OCI-LY3 (cell line): Measurements from ENCODE around the gene PRRT4.

ENCODE experiments used
- H2AFZ ChIP-seq: fragments of 200-600, 300-600 bp; shearing (Covaris generic); 2 replicates; pipeline ENCODE4 v1.6.0; 2014; ENCODE audit warnings: antibody characterized with exemption, low read depth, low read length
- H3K27ac ChIP-seq: fragments of 200-600, 300-600 bp; sonication (generic); 2 replicates; pipeline ENCODE4 v1.5.1; 2014; ENCODE audit warnings: mild to moderate bottlenecking, low read length, moderate library complexity, mixed read lengths
- H3K27me3 ChIP-seq: fragments of 200-600, 300-600 bp; sonication (generic); 2 replicates; pipeline ENCODE4 v1.6.1; 2014; ENCODE audit warnings: low read depth, low read length, mixed read lengths
- H3K36me3 ChIP-seq: fragments of 200-600, 300-600 bp; sonication (generic); replicated peaks from 2 replicates; pipeline ENCODE3; 2014; ENCODE audit warnings: low read depth, low read length, mixed read lengths
- H3K4me1 ChIP-seq: fragments of 300-600, 200-600 bp; sonication (generic); 2 replicates; pipeline ENCODE4 v1.6.1; 2014; ENCODE audit warnings: low read length, mixed read lengths
- H3K4me2 ChIP-seq: fragments of 200-600, 300-600 bp; sonication (generic); 2 replicates; pipeline ENCODE4 v1.6.1; 2014; ENCODE audit warnings: low read length, mixed read lengths
- H3K4me3 ChIP-seq: fragments of 300-600, 200-600 bp; sonication (generic); 2 replicates; pipeline ENCODE4 v1.5.1; 2014; ENCODE audit warnings: antibody characterized with exemption, mild to moderate bottlenecking, low read length, moderate library complexity
- H3K79me2 ChIP-seq: fragments of 300-600, 200-600 bp; shearing (Covaris generic); 2 replicates; pipeline ENCODE4 v1.6.1; 2014; ENCODE audit warnings: mild to moderate bottlenecking, low read length, mixed read lengths
- H3K9ac ChIP-seq: fragments of 300-600, 200-600 bp; shearing (Covaris generic); 2 replicates; pipeline ENCODE4 v1.6.0; 2014; ENCODE audit warnings: mild to moderate bottlenecking, low read length, moderate library complexity
- H3K9me3 ChIP-seq: fragments of 200-600, 300-600 bp; shearing (Covaris generic); 2 replicates; pipeline ENCODE4 v1.6.1; 2014; ENCODE audit warnings: low read length, mixed read lengths; ENCODE audit not compliant: insufficient read depth
- H4K20me1 ChIP-seq: fragments of 200-600, 300-600 bp; sonication (generic); 2 replicates; pipeline ENCODE4 v1.6.1; 2016; ENCODE audit warnings: low read length, mixed read lengths; ENCODE audit not compliant: insufficient read depth
- CTCF ChIP-seq: fragments of 200-600, 300-600 bp; sonication (generic); IDR thresholded peaks from 2 replicates; pipeline ENCODE4 v1.5.1; 2014; ENCODE audit warnings: antibody characterized with exemption, low read length, low read depth
- EZH2phosphoT487 ChIP-seq: fragments of 200-600 bp; shearing (Covaris generic); IDR thresholded peaks from 2 replicates; pipeline ENCODE4 v1.6.1; 2018; ENCODE audit warnings: antibody characterized with exemption, mixed run types, low read depth

PRRT4 gene

GRCh38 chr7:128304212-128304611, 57.3 kb downstream of the PRRT4 start:
- Histone ChIP-seq H3K4me1 (no peaks in the 10 kb centered on the region), H2AFZ (no peak overlapping the region), H3K9ac (no peak overlapping the region), H3K79me2 (no peaks in the 10 kb centered on the region), H3K36me3 (peaks cover 44% of the 10 kb centered on the region), H3K4me2 (no peak overlapping the region), H4K20me1 (no peaks in the 10 kb centered on the region), H3K9me3 (no peaks in the 10 kb centered on the region), H3K27me3 (no peaks in the 10 kb centered on the region), H3K4me3 (no peak overlapping the region), H3K27ac (no peak overlapping the region)
- TF ChIP-seq CTCF (no peak), EZH2phosphoT487 (no peak)

- no peak overlapping the region for H3K9ac ChIP-seq
- no peak overlapping the region for H3K4me2 ChIP-seq
- no peak overlapping the region for H3K27ac ChIP-seq
- no peaks in the 10 kb centered on the region for H3K4me1 ChIP-seq
- H3K27me3 ChIP-seq = no peaks in the 10 kb centered on the region
- H3K9me3 ChIP-seq = no peaks in the 10 kb centered on the region
- H2AFZ ChIP-seq = no peak overlapping the region
- H3K36me3 ChIP-seq = peaks cover 41% of the 10 kb centered on the region
- H3K79me2 ChIP-seq = no peaks in the 10 kb centered on the region
- no peak overlapping the region for H3K4me3 ChIP-seq
- TF ChIP-seq CTCF (no peak), EZH2phosphoT487 (no peak)
- no peaks in the 10 kb centered on the region for H4K20me1 ChIP-seq
Observed at GRCh38 chr7:128303643-128304042, 57.8 kb downstream of the PRRT4 start.

GRCh38 chr7:128303133-128303532, 58.4 kb downstream of the PRRT4 start:
- Histone ChIP-seq H3K9me3 (no peaks in the 10 kb centered on the region), H3K27ac (no peak overlapping the region), H3K79me2 (no peaks in the 10 kb centered on the region), H3K9ac (no peak overlapping the region), H4K20me1 (no peaks in the 10 kb centered on the region), H3K4me2 (no peak overlapping the region), H2AFZ (no peak overlapping the region), H3K4me3 (no peak overlapping the region), H3K36me3 (peaks cover 40% of the 10 kb centered on the region), H3K4me1 (no peaks in the 10 kb centered on the region), H3K27me3 (no peaks in the 10 kb centered on the region)
- TF ChIP-seq EZH2phosphoT487 (no peak), CTCF (no peak)

- Histone ChIP-seq H3K27me3 (no peaks in the 10 kb centered on the region), H3K9ac (no peak overlapping the region), H3K27ac (no peak overlapping the region), H3K4me2 (no peak overlapping the region), H4K20me1 (no peaks in the 10 kb centered on the region), H2AFZ (no peak overlapping the region), H3K4me1 (no peaks in the 10 kb centered on the region), H3K36me3 (peaks cover 32% of the 10 kb centered on the region), H3K4me3 (no peak overlapping the region), H3K9me3 (no peaks in the 10 kb centered on the region), H3K79me2 (no peaks in the 10 kb centered on the region)
- TF ChIP-seq EZH2phosphoT487 (no peak), CTCF (no peak)
Observed at GRCh38 chr7:128302139-128302538, 59.4 kb downstream of the PRRT4 start.
